NB4 (cell line): Measurements from ENCODE around the gene IARS2.

ENCODE experiments used
- MYC ChIP-seq: IDR thresholded peaks from 2 replicates; pipeline ENCODE4 v1.6.1; 2011; ENCODE audit warnings: low read depth, low read length
- POLR2A ChIP-seq: IDR thresholded peaks from 2 replicates; pipeline ENCODE4 v1.6.1; 2011; ENCODE audit warnings: mild to moderate bottlenecking; ENCODE audit not compliant: insufficient read length; ENCODE audit errors: extremely low read depth
- TF ChIP-seq, protein P1 (sequence below): IDR thresholded peaks from 2 replicates; pipeline ENCODE4 v1.6.1; 2011; ENCODE audit warnings: low read depth, low read length
- TF ChIP-seq, protein P2 (sequence below): IDR thresholded peaks from one replicate; pipeline ENCODE4 v1.5.1; 2012; ENCODE audit warnings: low read depth, low read length

DNA sequence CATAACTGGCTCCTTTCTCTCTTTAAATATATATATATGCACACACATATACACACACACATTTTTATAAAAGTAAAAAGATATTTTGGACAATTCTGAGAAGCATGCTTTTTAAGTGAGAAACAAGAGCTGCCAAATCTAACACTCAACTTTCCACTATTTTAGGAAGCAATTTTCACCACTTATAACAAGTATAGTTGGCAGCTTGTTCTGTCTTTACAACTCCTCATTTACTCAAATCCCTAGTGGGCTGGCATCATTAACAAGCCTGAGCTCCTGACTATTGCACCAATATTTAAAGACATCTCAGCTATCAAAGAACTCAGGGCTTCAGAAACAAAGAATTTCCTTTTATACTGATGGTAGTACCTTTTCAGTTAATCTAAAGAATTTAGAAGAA, 101.8 kb downstream of the IARS2 start:
- TF ChIP-seq, protein P1, sequence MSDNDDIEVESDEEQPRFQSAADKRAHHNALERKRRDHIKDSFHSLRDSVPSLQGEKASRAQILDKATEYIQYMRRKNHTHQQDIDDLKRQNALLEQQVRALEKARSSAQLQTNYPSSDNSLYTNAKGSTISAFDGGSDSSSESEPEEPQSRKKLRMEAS: no peak
- TF ChIP-seq POLR2A: no peak
- TF ChIP-seq, protein P2, sequence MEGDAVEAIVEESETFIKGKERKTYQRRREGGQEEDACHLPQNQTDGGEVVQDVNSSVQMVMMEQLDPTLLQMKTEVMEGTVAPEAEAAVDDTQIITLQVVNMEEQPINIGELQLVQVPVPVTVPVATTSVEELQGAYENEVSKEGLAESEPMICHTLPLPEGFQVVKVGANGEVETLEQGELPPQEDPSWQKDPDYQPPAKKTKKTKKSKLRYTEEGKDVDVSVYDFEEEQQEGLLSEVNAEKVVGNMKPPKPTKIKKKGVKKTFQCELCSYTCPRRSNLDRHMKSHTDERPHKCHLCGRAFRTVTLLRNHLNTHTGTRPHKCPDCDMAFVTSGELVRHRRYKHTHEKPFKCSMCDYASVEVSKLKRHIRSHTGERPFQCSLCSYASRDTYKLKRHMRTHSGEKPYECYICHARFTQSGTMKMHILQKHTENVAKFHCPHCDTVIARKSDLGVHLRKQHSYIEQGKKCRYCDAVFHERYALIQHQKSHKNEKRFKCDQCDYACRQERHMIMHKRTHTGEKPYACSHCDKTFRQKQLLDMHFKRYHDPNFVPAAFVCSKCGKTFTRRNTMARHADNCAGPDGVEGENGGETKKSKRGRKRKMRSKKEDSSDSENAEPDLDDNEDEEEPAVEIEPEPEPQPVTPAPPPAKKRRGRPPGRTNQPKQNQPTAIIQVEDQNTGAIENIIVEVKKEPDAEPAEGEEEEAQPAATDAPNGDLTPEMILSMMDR: no peak
- TF ChIP-seq MYC: no peak
